Lung (tissue), 12 donors: ENCODE results near the gene NCS1. TPM values are rescaled to one million over a fixed set of nuclear protein-coding genes. Genes with fewer than 3 reads are reported as not detected.

Source experiments
- ATAC-seq: fragments of 200-7000 bp; cut with Tn5 transposase; one replicate; pipeline ENCODE4 v1.9.1; 2020; ENCODE audit warnings: moderate number of reproducible peaks; ENCODE audit not compliant: insufficient read depth, low FRiP score
- DNase-seq, 3 donors: peaks; one replicate each; pipeline ENCODE4 v3.0.0-alpha.2; 2013 to 2017
- H3K27ac ChIP-seq, 2 donors: one replicate each; pipeline ENCODE4 v1.5.1; 2013; ENCODE audit warnings: mild to moderate bottlenecking in 2 of 2, moderate library complexity in 2 of 2, control low read depth in 1 of 2, inconsistent platforms in 1 of 2, low read depth in 1 of 2, low read length in 1 of 2
- H3K27me3 ChIP-seq, 3 donors: one replicate each; pipeline ENCODE4 v1.5.1; 2013; ENCODE audit warnings: low read length in 2 of 3; ENCODE audit not compliant: control insufficient read depth in 3 of 3, insufficient read depth in 3 of 3
- H3K36me3 ChIP-seq, 4 donors: one replicate each; pipeline ENCODE4 v1.5.1; 2013; ENCODE audit warnings: low read length in 4 of 4, mild to moderate bottlenecking in 1 of 4, moderate library complexity in 1 of 4; ENCODE audit not compliant: control insufficient read depth in 4 of 4, insufficient read depth in 4 of 4
- H3K4me1 ChIP-seq, 5 donors: one replicate each; pipeline ENCODE4 v1.5.1; 2013; ENCODE audit warnings: low read length in 5 of 5, mild to moderate bottlenecking in 2 of 5, moderate library complexity in 1 of 5; ENCODE audit not compliant: control insufficient read depth in 5 of 5, insufficient read depth in 5 of 5
- H3K4me3 ChIP-seq: one replicate; pipeline ENCODE4 v1.5.1; 2013; ENCODE audit warnings: mild to moderate bottlenecking, control low read depth, moderate library complexity
- H3K9ac ChIP-seq, 2 donors: one replicate each; pipeline ENCODE4 v1.5.1; 2013; ENCODE audit warnings: low read length in 2 of 2, control low read depth in 1 of 2; ENCODE audit not compliant: insufficient read depth in 1 of 2
- H3K9me3 ChIP-seq, 4 donors: one replicate each; pipeline ENCODE4 v1.5.1; 2013; ENCODE audit warnings: low read length in 3 of 4, mild to moderate bottlenecking in 1 of 4, moderate library complexity in 1 of 4; ENCODE audit not compliant: control insufficient read depth in 4 of 4, insufficient read depth in 3 of 4
- CTCF ChIP-seq: IDR thresholded peaks from 2 replicates; pipeline ENCODE4 v1.5.1; 2012; ENCODE audit warnings: mild to moderate bottlenecking; ENCODE audit errors: control extremely low read depth, extremely low read depth
- WGBS, 2 donors: extraction: QIAGEN DNeasy Blood & Tissue Kit; methylation state at CpG; one replicate each; pipeline ENCODE4 v1.1.7; 2013; 5-methylcytosine and 5-hydroxymethylcytosine counted together
- polyA plus RNA-seq, 2 donors: library from polyadenylated mRNA; stranded (reverse); fragments of 200-250 nt; gene quantifications; one replicate each; pipeline ENCODE4 v1.2.1, GENCODE V29; 2013
- total RNA-seq, 2 donors: library from RNA; depleted of rRNA in 1 of 2; stranded (reverse); fragments of >200 nt in 1 of 2; gene quantifications; one replicate each; pipeline ENCODE4 v1.2.1, GENCODE V29; 2014 to 2021
- donor health status: control.
- donor health status: control.
- donor health status: Bipolar disorder and iron deficiency.
- donor health status: healthy.
- donor health status: DM: yes; HTN: yes; CAD: no.

Gene NCS1
- total and polyA plus RNA-seq, 4 donors: 5.8 to 27.5 (median 6.5) TPM

DNA sequence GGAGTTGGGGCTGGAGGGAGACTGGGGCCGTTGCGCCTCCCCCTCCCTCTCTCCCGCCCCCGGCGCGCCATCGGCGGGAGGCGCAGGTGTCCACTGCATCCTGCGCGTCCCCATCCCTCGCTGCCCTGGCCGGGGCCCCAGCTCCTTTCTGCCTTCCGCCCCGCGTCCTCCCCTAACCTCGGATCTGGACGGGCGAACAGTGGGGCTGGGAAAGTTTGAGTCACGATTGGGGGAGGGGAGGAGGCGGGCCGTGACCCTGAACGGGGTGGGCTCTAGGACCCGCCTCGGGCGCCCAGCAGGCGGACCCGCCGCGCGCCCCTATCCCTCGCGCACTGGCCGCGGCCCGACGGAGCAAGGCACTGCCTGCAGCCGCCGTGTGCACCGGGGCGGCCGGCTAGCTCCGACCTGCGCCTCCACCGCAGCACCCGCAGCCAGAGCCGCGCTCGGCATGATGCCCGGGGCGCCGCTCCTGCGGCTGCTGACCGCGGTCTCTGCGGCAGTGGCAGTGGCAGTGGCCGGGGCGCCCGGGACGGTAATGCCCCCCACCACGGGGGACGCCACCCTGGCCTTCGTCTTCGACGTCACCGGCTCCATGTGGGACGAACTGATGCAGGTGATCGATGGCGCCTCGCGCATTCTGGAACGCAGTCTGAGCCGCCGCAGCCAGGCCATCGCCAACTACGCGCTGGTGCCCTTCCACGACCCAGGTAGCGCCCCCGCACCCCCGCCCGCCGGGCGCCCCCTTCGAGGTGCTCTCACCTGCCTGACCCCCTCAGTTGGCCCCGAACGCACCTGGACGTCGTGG lies 93.4 kb downstream of the NCS1 start, which contains the start of gene HMCN2:
Gene HMCN2 (plus strand): TSS at position 330 of the 805 bp plus-strand sequence. CDS start 119 bp downstream, at position 449.
- no peak for TF ChIP-seq CTCF
- peaks cover 0 to 7% (median 0%) of the 10 kb centered on the region in 5 donors for H3K4me1 ChIP-seq
- no peak for ATAC-seq
- no peaks in the 10 kb centered on the region for H3K9me3 ChIP-seq
- peak within 1 kb of the TSS in 1 of 2 donors; percentile 20 for H3K27ac ChIP-seq
- no peak within 1 kb of the TSS for H3K4me3 ChIP-seq
- H3K9ac ChIP-seq: no peak within 1 kb of the TSS
- no peak for DNase-seq
- H3K27me3 ChIP-seq: peaks cover 0 to 58% (median 49%) of the 10 kb centered on the region in 3 donors
- 1 to 4% methylated on average over 59 to 85 of the region's 89 CpGs for WGBS, 2 donors
- H3K36me3 ChIP-seq: no peaks in the 10 kb centered on the region

DNA sequence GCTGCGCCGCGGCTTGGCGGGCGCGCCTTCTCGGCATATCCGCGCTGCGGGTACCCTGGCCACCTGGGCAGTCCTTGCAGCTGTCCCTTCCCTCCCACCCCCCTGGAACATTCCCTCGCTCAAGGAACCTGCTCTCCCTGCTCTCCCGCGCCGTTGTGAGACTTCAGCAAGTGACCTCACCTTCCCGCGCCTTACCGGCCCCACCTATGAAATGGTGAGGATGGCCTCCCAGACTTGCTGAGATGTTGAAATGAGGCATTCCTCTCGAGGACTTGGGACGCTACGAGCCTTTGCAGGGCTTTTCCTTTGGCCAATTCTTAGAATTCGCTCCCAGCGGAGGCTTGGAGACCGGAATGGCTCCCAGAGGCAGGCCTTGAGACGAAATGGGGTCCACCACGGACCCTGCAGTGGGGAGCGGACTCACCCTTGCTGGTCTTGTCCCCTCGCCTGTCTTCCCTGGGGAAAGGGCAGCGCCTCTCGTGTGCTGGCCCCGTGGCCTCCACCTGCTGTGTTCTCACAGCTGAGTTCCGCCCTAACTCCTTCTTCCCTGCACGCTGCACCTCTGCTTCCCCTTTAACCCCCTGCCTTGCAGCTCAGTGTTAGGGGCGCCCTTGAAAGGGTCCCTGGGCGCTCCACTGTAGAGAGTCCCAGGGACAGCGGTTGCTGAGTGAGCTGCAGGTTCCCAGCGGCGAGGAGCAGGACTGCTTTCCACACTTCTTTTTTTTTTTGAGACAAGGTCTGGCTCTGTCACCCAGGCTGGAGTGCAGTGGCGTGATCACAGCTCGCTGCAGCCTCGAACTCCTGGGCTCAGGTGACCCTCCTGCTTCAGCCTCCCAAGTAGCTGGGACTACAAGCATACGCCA lies 94.3 kb downstream of the NCS1 start:
- Histone ChIP-seq H3K9ac (no peak overlapping the region), H3K36me3 (no peaks in the 10 kb centered on the region), H3K4me3 (no peak overlapping the region), H3K27ac (peak overlapping the region in 1 of 2 donors; percentile 20), H3K27me3 (peaks cover 0 to 58% (median 49%) of the 10 kb centered on the region in 3 donors), H3K9me3 (no peaks in the 10 kb centered on the region), H3K4me1 (peaks cover 0 to 7% (median 0%) of the 10 kb centered on the region in 5 donors)
- TF ChIP-seq CTCF: no peak
- no peak for ATAC-seq
- 34 to 40% methylated on average over 41 of the region's 41 CpGs for WGBS, 2 donors
- DNase-seq: no peak

DNA sequence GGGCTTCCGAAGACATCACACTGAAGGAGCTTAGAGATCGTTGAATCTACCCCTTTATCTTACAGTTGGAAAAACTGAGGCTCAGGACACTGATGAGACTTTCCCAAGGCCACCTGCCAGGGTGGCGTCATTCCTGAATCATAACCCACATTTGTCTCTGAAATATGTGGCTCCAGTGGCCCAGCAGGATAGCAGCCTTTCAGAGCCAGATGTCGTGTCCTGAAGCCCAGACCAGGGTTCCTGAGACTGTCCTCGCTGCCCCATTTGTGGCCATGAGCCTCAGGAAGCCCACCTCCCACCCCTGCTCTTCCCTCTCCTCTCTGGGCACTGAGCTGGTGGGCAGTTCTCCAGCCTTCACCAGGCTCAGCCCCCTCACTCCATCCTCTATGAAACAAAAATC lies 95.7 kb downstream of the NCS1 start:
- Histone ChIP-seq H3K4me1 (peaks cover 0 to 7% (median 0%) of the 10 kb centered on the region in 5 donors), H3K9me3 (no peaks in the 10 kb centered on the region), H3K4me3 (no peak overlapping the region), H3K9ac (no peak overlapping the region), H3K36me3 (no peaks in the 10 kb centered on the region), H3K27me3 (peaks cover 0 to 49% (median 46%) of the 10 kb centered on the region in 3 donors), H3K27ac (no peak overlapping the region)
- no peak for DNase-seq
- TF ChIP-seq CTCF: no peak
- no peak for ATAC-seq
- WGBS, 2 donors: 83 to 84% methylated on average over 5 of the region's 5 CpGs
